HG03097 (cell line): ENCODE measurements around the gene CBLC.
"Not testable (repeated sequence)": the region's sequence is repeated elsewhere in the genome, so short reads cannot be mapped to it uniquely, and the experiment has no call there.

ENCODE experiments used
- ATAC-seq: cut with Tn5 transposase; IDR thresholded peaks from one replicate; pipeline ENCODE4 v1.9.1; 2021; ENCODE audit not compliant: unreplicated experiment, low FRiP score

The CBLC gene

GRCh38 chr19:44759083-44759804 lies 18.4 kb upstream of the CBLC start:
- no peak for ATAC-seq

- ATAC-seq: no peak
Measured at GRCh38 chr19:44762038-44762437, 15.7 kb upstream of the CBLC start.

GRCh38 chr19:44765033-44765948 lies 12.4 kb upstream of the CBLC start:
- ATAC-seq: no peak

DNA sequence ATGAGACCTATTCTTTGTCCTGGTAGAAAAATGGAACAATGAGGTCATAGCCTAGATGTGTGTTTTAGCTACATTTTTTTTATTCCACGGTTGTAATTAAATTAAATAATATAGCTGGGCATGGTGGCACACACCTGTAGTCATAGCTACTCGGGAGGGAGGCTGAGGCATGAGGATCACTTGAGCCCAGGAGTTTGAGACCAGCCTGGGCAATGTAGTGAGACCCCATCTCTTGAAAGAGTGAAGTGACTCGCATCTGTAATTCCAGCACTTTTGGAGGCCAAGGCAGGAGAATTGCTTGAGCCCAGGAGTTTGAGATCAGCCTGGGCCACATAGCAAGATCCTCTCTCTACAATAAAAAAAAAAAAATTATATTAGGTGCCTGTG lies 11.7 kb upstream of the CBLC start:
- no peak for ATAC-seq

- no peak for ATAC-seq
Measured at GRCh38 chr19:44767295-44768180, 10.2 kb upstream of the CBLC start.

DNA sequence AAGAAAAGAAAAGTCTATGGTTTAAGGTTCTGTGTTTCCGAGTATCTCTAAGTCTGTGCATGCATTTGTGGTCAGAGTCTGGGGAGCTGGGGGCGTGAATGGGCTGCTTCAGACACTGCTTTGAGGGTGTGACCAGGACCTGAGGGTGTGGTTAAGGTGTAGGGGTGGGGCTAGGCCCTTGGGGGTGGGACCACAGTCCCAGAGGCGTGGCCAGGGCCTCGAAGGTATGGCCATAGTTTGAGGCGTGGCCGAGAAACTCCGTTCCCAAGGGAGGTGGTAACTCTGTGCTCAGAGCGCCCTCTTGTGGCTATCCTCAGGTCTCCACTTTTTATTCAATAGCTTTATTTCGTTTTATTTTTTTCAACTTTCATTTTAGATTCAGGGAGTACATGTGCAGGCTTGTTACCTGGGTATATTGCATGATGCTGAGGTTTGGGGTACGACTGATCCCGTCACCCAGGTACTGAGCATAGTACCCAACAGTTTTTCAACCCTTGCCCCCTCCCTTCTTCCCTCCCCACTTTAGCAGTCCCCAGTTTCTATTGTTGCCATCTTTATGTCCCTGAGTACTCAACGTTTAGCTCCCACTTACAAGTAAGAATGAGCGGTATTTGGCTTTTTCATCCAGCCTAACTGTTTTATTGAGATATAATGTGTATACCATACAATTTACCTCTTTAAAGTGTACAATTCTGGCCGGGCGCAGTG lies 7.0 kb upstream of the CBLC start:
- peak; percentile 96 for ATAC-seq

DNA sequence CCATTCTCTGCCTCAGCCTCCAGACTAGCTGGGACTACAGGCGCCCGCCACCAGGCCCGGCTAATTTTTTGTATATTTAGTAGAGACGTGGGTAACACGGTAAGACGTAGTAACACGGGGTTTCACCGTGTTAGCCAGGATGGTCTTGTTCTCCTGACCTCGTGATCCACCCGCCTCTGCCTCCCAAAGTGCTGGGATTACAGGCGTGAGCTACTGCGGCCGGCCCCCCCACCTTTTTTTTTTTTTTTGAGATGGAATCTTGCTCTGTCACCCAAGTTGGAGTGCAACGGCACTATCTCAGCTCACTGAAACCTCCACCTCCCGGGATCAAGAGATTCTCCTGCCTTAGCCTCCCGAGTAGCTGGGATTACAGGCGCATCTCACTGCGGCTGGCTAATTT lies 5.5 kb upstream of the CBLC start:
- ATAC-seq: not testable (repeated sequence)

- no peak for ATAC-seq
Measured at GRCh38 chr19:44772959-44773358, 4.7 kb upstream of the CBLC start.

DNA sequence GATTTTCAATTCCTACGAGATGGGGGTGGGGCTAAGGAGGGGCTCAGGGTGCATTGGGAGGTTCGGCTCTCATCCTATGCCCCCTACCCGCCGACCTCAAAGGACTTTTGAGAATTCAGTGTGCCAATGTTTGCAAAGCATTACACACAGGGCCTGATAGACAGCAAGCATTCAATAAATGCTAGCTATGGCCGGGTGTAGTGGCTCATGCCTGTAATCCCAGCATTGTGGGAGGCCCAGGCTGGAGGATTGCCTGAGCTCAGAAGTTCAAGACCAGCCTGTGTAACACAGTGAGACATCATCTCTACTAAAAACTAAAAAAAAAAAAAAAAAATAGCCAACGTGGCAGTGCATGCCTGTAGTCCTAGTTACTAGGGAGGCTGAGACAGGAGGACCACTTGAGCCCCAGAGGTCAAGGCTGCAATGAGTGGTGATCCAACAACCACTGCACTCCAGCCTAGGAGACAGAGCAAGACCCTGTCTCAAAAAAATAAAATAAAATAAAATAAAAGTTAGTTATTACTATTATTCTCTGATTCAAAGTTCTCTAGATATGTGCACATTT lies 1.9 kb upstream of the CBLC start:
- ATAC-seq: no peak

GRCh38 chr19:44776402-44777096 lies 1.1 kb upstream of the CBLC start:
- no peak for ATAC-seq

- no peak for ATAC-seq
Measured at GRCh38 chr19:44779150-44779549, 1.5 kb downstream of the CBLC start.

DNA sequence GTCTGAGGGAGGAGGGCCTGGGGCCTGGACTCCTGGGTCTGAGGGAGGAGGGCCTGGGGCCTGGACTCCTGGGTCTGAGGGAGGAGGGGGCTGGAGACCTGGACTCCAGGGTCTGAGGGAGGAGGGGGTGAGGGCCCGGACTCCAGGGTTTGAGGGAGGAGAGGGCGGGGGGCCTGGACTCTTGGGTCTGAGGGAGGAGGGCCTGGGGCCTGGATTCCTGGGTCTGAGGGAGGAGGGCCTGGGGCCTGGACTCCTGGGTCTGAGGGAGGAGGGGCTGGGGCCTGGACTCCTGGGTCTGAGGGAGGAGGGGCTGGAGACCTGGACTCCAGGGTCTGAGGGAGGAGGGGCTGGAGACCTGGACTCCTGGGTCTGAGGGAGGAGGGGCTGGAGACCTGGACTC lies 4.0 kb downstream of the CBLC start:
- ATAC-seq: not testable (repeated sequence)

GRCh38 chr19:44782729-44783128 lies 5.0 kb downstream of the CBLC start:
- no peak for ATAC-seq

GRCh38 chr19:44783545-44783944 lies 5.9 kb downstream of the CBLC start:
- no peak for ATAC-seq

GRCh38 chr19:44785271-44785670 lies 7.6 kb downstream of the CBLC start:
- no peak for ATAC-seq

DNA sequence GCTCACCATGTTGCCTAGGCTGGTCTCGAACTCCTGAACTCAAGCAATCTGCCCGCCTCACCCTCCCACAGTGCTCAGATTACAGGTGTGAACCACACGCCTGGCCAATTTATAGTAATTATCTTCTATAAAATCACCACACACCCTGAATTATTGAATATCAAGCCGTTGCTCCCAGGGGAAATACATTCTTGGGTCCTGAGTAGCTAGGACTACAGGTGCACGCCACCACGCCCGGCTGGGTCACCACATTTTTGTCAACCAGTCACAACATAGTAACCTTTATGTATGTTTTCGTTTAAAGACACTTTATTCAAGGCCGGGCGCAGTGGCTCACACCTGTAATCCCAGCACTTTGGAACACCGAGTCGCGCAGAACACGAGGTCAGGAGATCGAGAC lies 8.3 kb downstream of the CBLC start:
- no peak for ATAC-seq

GRCh38 chr19:44788971-44789370 lies 11.3 kb downstream of the CBLC start:
- no peak for ATAC-seq

- no peak for ATAC-seq
Measured at GRCh38 chr19:44789943-44790483, 12.3 kb downstream of the CBLC start.

GRCh38 chr19:44792281-44792680 lies 14.6 kb downstream of the CBLC start:
- ATAC-seq: no peak
